ENCODE data around the gene OPCML. TPM values are rescaled to one million over a fixed set of nuclear protein-coding genes. Genes with fewer than 3 reads are reported as not detected.
A peak's percentile ranks its signal among the peaks of the same experiment; 100 is the strongest.

OPCML gene
- total RNA-seq, 2 donors from 2014 or later = under 0.01 TPM; not detected in 1

- Histone ChIP-seq H3K4me1 (no peaks in the 10 kb centered on the region), H3K27ac (no peak overlapping the region), H3K4me3 (no peak overlapping the region), H3K9me3 (no peaks in the 10 kb centered on the region), H3K27me3 (no peaks in the 10 kb centered on the region), H3K36me3 (replicated peaks in 1 of 2; ENCODE audit: insufficient read depth in 1 of 2, low read depth in 2 of 2) (no peaks in the 10 kb centered on the region)
- peak; percentile 46 to 72 (median 64) for TF ChIP-seq CTCF (IDR thresholded peaks at IDR 0.05)
- no peak for TF ChIP-seq POLR2A (IDR thresholded peaks at IDR 0.05)
- WGBS, 2 donors = 32 to 34% methylated on average over 4 of the region's 4 CpGs
- DNase-seq = peak in 3 of 4 donors; percentile 9 to 18 (median 13)
- ATAC-seq = no peak
- intact Hi-C loops (cut with DNase I) = no loop called here
These were observed 591.2 kb downstream of the OPCML start for GRCh38 chr11:132941024-132941646.

- TF ChIP-seq CTCF (IDR thresholded peaks at IDR 0.05) (no peak), POLR2A (IDR thresholded peaks at IDR 0.05) (no peak)
These were observed 595.3 kb downstream of the OPCML start for GRCh38 chr11:132937016-132937415.

GRCh38 chr11:132935383-132935782 is 596.9 kb downstream of the OPCML start:
- ATAC-seq = no peak
- Histone ChIP-seq H3K27ac (no peak overlapping the region), H3K9me3 (no peaks in the 10 kb centered on the region), H3K4me3 (no peak overlapping the region), H3K27me3 (no peaks in the 10 kb centered on the region), H3K36me3 (replicated peaks in 1 of 2; ENCODE audit: insufficient read depth in 1 of 2, low read depth in 2 of 2) (no peaks in the 10 kb centered on the region), H3K4me1 (no peaks in the 10 kb centered on the region)
- DNase-seq = no peak
- intact Hi-C loops (cut with DNase I) = no loop called here
- WGBS, 2 donors = 76 to 79% methylated on average over 3 of the region's 3 CpGs
- no peak for TF ChIP-seq POLR2A (IDR thresholded peaks at IDR 0.05)
- TF ChIP-seq CTCF (IDR thresholded peaks at IDR 0.05) = no peak

More at GRCh38 chr11:132937016-132937415, 595.3 kb downstream of the OPCML start:
- no peaks in the 10 kb centered on the region for H3K4me1 ChIP-seq
- no peaks in the 10 kb centered on the region for H3K9me3 ChIP-seq
- intact Hi-C loops (cut with DNase I) = no loop called here
- no peak overlapping the region for H3K4me3 ChIP-seq
- 63 to 69% methylated on average over 4 of the region's 4 CpGs for WGBS, 2 donors
- ATAC-seq (no peak), DNase-seq (no peak)
- no peaks in the 10 kb centered on the region for H3K27me3 ChIP-seq
- no peaks in the 10 kb centered on the region for H3K36me3 ChIP-seq (replicated peaks in 1 of 2; ENCODE audit: insufficient read depth in 1 of 2, low read depth in 2 of 2)
- H3K27ac ChIP-seq = no peak overlapping the region

- ATAC-seq (no peak), DNase-seq (no peak)
- H3K9me3 ChIP-seq = peaks cover 0 to 4% (median 0%) of the 10 kb centered on the region in 3 donors
- H3K27me3 ChIP-seq = no peaks in the 10 kb centered on the region
- no peaks in the 10 kb centered on the region for H3K4me1 ChIP-seq
- 80 to 86% methylated on average over 3 of the region's 3 CpGs for WGBS, 2 donors
- H3K27ac ChIP-seq = no peak overlapping the region
- H3K36me3 ChIP-seq (replicated peaks in 1 of 2; ENCODE audit: insufficient read depth in 1 of 2, low read depth in 2 of 2) = no peaks in the 10 kb centered on the region
- intact Hi-C loops (cut with DNase I) = no loop called here
- TF ChIP-seq CTCF (IDR thresholded peaks at IDR 0.05) = no peak
- no peak for TF ChIP-seq POLR2A (IDR thresholded peaks at IDR 0.05)
- no peak overlapping the region for H3K4me3 ChIP-seq
These were observed 598.6 kb downstream of the OPCML start for GRCh38 chr11:132933703-132934102.
